Glutamatergic neuron (in vitro differentiated cells): Measurements from ENCODE around the gene ST13. TPM values are rescaled to one million over a fixed set of nuclear protein-coding genes. Genes with fewer than 3 reads are reported as not detected.

Experiments used
- DNase-seq: peaks from one replicate; pipeline ENCODE4 v3.0.0; 2022
- H3K27ac Mint-ChIP-seq: one replicate; pipeline ENCODE4 v1.8.0; 2020; ENCODE audit warnings: mild to moderate bottlenecking, mixed read lengths, inconsistent platforms; ENCODE audit not compliant: unreplicated experiment
- H3K27me3 Mint-ChIP-seq: one replicate; pipeline ENCODE4 v1.8.0; 2020; ENCODE audit warnings: mild to moderate bottlenecking, moderate library complexity, mixed read lengths, inconsistent platforms; ENCODE audit not compliant: unreplicated experiment
- H3K36me3 Mint-ChIP-seq: one replicate; pipeline ENCODE4 v1.8.0; 2020; ENCODE audit warnings: mild to moderate bottlenecking, mixed read lengths, inconsistent platforms; ENCODE audit not compliant: unreplicated experiment
- H3K4me1 Mint-ChIP-seq: one replicate; pipeline ENCODE4 v1.8.0; 2020; ENCODE audit warnings: mild to moderate bottlenecking, low read depth, mixed read lengths, inconsistent platforms; ENCODE audit not compliant: unreplicated experiment
- H3K4me3 Mint-ChIP-seq: one replicate; pipeline ENCODE4 v1.8.0; 2020; ENCODE audit warnings: mild to moderate bottlenecking, mixed read lengths, inconsistent platforms; ENCODE audit not compliant: unreplicated experiment
- H3K9me3 Mint-ChIP-seq: one replicate; pipeline ENCODE4 v1.8.0; 2020; ENCODE audit warnings: mild to moderate bottlenecking, moderate library complexity, mixed read lengths, inconsistent platforms; ENCODE audit not compliant: unreplicated experiment
- total RNA-seq: library from RNA; stranded (reverse); fragmentation: NEBNext Ultra II Directional; extraction: Animal tissue kit (Norgen Biotek cat#: 25700); gene quantifications from one replicate; pipeline ENCODE4 v1.2.1, GENCODE V29; 2021; ENCODE audit not compliant: unreplicated experiment
- TF ChIP-seq, protein P1 (sequence below): fragments of 200-600 bp; sonication (generic); IDR thresholded peaks from one replicate; pipeline ENCODE4 v1.5.0; 2021; ENCODE audit not compliant: partially characterized antibody, unreplicated experiment

The ST13 gene
- total RNA-seq, 1 donor from 2014 or later, result 196 TPM

DNA sequence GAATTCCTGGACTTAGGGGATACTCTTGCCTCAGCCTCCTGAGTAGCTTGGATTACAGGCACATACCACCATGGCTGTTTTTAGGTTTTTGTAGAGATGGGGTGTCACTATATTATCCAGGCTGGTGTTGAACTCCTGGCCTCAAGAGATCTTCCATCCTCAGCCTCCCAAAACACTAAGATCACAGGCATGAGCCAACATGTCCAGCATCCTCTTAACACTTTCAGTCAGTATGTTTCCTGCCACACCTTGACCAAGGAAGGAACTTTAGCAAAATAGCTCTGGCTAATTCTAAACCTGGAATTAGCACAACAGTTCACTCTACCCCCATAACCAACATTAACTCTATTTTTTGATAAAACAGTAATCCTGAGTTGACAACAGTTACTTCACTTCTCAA is 32.7 kb upstream of the ST13 start:
- Mint-ChIP-seq H3K4me1 (no peaks in the 10 kb centered on the region), H3K27me3 (no peaks in the 10 kb centered on the region), H3K9me3 (no peaks in the 10 kb centered on the region), H3K4me3 (no peak overlapping the region), H3K27ac (no peak overlapping the region), H3K36me3 (no peaks in the 10 kb centered on the region)
- TF ChIP-seq, protein P1, sequence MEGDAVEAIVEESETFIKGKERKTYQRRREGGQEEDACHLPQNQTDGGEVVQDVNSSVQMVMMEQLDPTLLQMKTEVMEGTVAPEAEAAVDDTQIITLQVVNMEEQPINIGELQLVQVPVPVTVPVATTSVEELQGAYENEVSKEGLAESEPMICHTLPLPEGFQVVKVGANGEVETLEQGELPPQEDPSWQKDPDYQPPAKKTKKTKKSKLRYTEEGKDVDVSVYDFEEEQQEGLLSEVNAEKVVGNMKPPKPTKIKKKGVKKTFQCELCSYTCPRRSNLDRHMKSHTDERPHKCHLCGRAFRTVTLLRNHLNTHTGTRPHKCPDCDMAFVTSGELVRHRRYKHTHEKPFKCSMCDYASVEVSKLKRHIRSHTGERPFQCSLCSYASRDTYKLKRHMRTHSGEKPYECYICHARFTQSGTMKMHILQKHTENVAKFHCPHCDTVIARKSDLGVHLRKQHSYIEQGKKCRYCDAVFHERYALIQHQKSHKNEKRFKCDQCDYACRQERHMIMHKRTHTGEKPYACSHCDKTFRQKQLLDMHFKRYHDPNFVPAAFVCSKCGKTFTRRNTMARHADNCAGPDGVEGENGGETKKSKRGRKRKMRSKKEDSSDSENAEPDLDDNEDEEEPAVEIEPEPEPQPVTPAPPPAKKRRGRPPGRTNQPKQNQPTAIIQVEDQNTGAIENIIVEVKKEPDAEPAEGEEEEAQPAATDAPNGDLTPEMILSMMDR, result no peak
- DNase-seq, result no peak

DNA sequence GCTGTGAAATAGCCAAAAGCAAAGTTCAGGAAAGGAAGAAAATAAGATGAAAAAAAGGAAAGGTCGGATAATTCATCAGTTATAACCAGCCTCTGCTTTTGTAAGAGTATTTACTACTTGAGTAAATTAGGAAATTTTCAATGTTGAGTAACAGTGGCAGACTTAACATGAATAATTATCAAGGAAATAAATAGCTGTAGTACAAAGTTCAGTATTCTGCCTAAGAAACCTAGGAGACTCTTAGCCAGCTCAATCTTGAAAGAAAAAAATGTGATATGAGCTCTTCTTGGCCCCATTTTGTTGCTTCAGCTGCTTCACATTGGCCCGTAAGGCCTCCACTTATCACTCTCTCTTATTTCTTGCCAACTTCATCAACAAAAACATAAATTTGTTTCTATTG is 22.5 kb upstream of the ST13 start:
- Mint-ChIP-seq H3K4me1 (no peaks in the 10 kb centered on the region), H3K27me3 (no peaks in the 10 kb centered on the region), H3K36me3 (no peaks in the 10 kb centered on the region), H3K27ac (no peak overlapping the region), H3K9me3 (no peaks in the 10 kb centered on the region), H3K4me3 (no peak overlapping the region)
- no peak for DNase-seq
- TF ChIP-seq, protein P1, result no peak

DNA sequence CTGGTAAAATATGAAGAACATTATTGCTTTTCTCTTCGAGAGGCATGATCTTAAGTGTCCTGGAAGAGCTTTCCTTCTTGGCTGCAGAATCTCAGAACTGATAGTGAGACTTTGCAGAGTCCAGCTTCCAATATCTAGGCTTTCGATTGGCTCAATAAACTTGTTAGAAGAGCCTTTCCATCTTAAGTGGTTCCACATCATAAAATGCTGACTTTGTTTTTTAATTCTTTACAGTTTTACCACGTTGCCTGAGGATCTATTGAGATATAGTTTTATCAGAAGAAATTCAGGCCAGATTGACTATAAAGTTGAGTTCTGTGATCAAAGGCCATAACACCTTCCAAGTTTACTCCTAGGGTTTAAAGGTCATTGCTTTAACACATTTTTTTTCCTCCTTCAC is 21.0 kb upstream of the ST13 start:
- H3K9me3 Mint-ChIP-seq, result no peaks in the 10 kb centered on the region
- no peak for DNase-seq
- TF ChIP-seq, protein P1, result no peak
- no peaks in the 10 kb centered on the region for H3K4me1 Mint-ChIP-seq
- H3K27me3 Mint-ChIP-seq, result no peaks in the 10 kb centered on the region
- H3K27ac Mint-ChIP-seq, result no peak overlapping the region
- no peak overlapping the region for H3K4me3 Mint-ChIP-seq
- H3K36me3 Mint-ChIP-seq, result no peaks in the 10 kb centered on the region

DNA sequence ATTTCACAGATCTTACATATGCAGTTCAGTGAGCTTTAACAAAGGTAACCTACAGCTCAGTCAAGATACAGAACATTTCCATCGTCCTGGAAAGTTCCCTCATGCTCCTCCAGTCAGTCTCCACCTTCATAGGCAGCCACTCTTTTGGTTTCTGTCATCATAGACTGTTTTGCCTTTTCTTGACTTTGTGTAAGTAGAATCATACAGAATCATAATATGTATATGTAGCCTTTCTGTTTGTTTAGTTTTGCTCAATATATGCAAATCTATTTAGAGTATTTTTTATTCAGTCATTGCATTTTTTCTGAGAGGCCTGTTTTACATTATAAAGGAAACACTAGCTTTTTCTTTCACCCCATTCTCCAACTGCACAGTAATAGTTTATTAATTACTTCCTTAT is 20.5 kb upstream of the ST13 start:
- Mint-ChIP-seq H3K4me3 (no peak overlapping the region), H3K36me3 (no peaks in the 10 kb centered on the region), H3K4me1 (no peaks in the 10 kb centered on the region), H3K27ac (no peak overlapping the region), H3K9me3 (no peaks in the 10 kb centered on the region), H3K27me3 (no peaks in the 10 kb centered on the region)
- TF ChIP-seq, protein P1, result no peak
- no peak for DNase-seq

DNA sequence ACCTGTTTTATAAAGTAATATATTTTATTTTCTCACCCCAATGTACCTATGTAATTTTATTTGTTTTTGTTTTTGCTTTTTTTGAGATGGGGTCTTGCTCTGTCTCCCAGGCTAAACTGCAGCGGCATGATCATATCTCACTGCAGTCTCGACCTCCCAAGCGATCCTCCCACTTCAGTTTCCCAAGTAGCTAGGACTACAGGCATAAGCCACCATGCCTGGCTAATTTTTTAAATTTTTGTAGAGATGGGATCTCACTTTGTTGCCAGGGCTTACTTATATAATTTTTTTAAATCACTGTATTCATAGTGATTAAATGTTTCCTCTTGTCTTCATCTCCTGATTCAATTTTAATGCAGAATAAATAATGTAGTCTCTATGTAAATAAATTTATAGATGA is 18.7 kb upstream of the ST13 start:
- H3K9me3 Mint-ChIP-seq, result peaks cover 1% of the 10 kb centered on the region
- no peak overlapping the region for H3K4me3 Mint-ChIP-seq
- H3K4me1 Mint-ChIP-seq, result no peaks in the 10 kb centered on the region
- H3K36me3 Mint-ChIP-seq, result no peaks in the 10 kb centered on the region
- DNase-seq, result no peak
- H3K27me3 Mint-ChIP-seq, result no peaks in the 10 kb centered on the region
- TF ChIP-seq, protein P1, result no peak
- H3K27ac Mint-ChIP-seq, result no peak overlapping the region
